A204.1 (cell line): ENCODE measurements around the gene PCYT1A.
"Not testable (repeated sequence)": the region's sequence is repeated elsewhere in the genome, so short reads cannot be mapped to it uniquely, and the experiment has no call there.

ENCODE experiments used
- FAIRE-seq: peaks from 2 replicates; lab custom pipeline; 2012; peaks lifted over from hg19 to GRCh38; lab: Jason Lieb, UNC

Gene PCYT1A

DNA sequence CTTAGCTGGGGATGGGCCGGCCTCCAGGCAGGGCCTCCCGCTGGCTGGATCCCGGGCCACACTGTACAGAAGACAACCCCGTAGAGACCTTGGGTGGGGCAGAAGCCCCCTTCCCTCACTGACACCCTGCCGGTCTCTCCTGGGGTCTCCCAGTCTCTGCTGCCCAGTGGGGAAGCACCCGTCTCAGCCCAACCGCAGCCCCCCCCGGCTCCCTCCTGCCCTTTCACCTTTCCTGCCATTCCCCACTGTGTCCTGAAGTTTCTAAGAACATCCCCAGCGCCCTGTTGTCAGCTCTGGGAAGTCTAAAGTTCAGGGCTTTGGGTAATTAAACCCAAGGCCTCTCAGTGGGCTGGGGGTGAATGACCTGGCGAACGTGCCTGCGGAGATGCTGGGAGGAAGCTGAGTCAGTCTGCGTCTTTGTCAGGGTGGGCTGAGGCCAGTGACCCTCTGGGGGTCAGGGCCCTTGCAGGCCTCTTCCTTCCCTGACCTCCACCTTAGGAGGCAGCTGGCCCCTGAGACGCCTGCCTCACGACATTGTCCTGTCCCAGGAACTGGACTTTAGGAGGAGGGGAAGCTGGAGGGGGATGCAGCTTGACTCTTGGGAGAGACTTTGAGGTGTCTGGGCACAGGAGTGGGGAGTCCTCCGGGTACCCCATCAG lies 72.6 kb downstream of the PCYT1A start:
- FAIRE-seq, result no peak

DNA sequence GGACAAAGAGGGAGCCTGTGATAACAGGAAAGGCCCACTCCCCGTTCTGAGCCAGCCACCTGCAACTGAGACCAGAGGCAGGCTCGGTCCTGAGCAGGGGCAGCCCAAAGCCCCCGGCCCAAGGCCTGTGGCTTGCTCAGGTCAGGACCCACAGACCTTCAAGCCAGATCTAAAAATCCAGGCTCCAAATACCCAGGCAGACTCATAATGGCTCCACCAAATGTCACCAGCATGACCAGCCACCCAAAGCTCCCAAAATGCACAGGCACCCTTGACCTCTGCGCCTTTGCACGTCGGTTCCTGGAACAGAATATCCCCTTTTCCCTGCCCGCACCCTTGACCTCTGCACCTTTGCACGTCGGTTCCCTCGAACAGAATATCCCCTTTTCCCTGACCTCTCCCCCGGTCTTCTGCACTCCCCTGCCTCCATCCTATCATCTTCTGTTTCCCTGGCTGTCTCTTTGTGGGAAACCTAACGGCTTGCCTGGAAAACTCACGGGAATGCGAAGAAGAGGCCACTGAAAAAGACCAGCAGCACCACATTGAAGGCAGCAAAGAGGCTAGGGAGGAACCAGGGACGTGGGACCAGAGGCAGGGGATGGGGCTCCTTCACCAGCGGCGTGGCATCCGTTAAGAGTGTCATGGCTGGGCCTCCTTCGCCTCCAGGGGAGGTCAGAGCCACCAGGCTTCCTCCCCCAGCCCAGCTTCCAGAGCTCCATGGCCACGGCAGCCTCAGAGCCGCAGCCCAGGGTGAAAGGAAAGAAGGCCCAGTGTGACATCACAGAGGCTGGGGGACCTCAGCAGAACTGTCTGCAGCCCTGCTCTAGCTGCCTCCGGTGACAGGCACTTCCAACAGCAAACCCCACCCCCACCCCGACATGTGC lies 76.6 kb downstream of the PCYT1A start, which contains the start of gene ZDHHC19:
Gene ZDHHC19 (minus strand): TSS at position 728 of the 884 bp plus-strand sequence. CDS start 85 bp downstream, at position 643.
- FAIRE-seq, result no peak

DNA sequence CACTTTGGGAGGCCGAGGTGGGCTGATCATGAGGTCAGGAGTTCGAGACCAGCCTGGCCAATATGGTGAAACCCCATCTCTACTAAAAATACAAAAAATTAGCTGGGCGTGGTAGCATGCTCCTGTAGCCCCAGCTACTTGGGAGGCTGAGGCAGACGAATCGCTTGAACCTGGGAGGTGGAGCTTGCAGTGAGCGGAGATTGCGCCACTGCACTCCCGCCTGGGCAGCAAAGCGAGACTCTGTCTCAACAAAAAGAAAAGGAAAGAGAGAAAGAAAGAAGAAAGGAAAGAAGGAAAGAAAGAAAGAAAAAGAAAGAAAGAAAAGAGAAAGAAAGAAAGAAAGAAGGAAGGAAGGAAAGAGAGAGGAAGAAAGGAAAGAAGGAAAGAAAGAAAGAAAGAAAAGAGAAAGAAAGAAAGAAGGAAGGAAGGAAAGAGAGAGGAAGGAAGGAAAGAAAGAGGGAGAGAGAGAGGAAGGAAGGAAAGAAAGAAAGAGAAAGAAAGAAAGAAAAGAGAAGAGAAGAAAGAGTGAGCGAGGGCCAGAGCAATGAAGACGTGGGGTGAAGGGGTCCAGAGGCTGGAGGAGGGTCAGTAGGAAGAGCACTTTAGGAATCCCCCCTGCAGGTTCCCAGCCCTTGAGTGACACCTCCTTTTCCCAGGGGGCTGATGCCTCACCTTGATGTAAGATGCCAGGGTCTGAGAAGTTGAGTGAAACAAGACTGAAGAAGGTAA lies 77.4 kb downstream of the PCYT1A start:
- FAIRE-seq, result not testable (repeated sequence)

DNA sequence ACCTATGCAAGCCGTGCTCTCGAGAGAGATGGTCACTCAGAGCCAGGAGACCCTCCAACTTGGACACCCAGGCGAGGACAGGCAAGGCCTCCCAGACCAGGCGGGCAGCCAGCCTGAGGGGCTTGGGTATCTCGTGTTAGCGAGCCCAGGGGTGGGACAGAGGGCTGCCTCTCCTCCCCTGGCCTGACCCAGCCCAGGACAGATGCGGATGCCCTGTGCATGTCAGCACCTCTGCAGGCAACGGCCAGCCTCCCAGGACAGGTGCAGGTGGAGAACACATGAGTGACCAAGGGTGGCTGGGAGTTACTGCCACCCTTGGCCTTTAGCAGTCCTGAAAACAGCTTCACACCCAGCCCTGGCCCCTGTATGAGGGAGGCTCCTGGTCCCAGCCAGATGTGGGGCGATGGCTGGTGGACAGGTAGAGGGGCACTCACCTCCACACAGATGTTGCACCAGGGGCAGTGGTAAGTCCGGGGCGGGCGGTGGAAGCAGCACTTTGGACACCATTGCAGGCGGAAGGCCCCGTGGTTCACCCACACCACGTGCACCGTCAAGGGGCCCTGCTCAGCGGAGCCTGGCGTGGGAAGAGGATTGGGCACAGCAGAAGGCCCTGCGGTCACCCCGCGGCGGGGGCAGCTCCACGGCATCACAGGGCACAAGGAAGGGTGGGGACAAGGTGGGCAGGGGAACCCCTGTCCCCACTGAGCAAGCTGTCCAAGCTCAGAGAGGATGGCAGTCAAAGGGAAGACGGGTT lies 78.4 kb downstream of the PCYT1A start:
- no peak for FAIRE-seq

DNA sequence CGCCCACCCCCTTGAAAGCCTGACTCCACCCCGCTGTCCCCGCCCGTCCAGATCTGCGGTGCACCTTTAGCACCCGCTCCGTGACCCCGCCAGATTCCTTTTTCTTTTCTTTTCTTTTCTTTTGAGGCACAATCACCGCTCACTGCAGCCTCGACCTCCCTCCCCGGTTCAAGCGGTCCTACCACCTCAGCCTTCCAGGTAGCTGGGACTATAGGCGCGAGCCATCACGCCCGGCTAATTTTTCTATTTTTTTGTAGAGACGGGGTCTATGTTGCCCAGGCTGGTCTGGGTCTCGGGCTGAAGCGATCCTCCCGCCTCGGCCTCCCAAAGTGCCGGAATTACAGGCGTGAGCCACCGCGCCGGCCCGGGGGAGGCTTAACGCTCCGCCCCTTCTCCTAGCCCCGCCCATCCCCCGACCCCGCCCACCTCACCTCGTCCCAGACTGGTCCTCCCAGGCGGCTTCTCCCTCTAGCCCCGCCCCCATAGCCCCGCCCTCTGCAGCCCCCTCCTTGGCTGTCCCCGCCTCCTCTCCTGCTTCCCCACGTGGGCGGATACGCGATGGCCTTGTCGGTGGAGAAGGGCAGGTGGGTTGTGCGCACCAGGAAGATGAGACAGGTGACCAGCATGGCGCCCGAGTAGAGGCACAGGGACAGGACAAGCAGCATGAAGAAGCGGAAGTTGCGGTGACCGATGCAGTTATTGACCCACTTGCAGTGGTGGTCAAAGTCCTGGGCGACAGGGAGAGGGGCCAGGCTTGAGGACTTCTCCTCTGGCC lies 79.5 kb downstream of the PCYT1A start:
- FAIRE-seq, result no peak

DNA sequence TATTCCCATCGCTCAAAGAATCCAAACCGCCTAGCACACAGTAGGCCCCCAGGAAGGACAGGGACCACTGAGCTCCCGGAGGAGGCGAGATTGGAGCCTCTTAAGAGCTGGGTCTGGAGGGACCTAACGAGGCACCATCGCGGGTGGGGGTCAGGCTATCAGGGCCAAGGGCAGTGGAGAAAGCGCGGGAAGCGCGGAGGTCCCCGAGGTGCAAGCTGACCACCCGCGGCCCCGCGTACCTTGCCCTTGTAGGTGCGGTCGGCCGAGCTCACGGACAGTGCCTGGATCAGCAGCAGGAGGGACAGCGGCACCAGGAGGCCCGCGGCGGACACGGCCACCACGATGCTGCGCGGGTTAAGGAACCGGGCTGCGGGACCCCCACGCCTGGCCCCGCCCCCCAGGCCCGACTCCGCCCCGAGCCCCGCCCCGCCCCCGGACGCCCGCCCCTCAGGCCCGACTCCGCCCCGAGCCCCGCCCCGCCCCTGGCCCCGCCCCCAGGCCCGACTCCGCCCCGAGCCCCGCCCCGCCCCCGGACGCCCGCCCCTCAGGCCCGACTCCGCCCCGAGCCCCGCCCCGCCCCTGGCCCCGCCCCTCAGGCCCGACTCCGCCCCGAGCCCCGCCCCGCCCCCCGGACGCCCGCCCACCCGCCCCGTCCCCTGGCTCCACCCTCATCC lies 80.2 kb downstream of the PCYT1A start:
- no peak for FAIRE-seq

DNA sequence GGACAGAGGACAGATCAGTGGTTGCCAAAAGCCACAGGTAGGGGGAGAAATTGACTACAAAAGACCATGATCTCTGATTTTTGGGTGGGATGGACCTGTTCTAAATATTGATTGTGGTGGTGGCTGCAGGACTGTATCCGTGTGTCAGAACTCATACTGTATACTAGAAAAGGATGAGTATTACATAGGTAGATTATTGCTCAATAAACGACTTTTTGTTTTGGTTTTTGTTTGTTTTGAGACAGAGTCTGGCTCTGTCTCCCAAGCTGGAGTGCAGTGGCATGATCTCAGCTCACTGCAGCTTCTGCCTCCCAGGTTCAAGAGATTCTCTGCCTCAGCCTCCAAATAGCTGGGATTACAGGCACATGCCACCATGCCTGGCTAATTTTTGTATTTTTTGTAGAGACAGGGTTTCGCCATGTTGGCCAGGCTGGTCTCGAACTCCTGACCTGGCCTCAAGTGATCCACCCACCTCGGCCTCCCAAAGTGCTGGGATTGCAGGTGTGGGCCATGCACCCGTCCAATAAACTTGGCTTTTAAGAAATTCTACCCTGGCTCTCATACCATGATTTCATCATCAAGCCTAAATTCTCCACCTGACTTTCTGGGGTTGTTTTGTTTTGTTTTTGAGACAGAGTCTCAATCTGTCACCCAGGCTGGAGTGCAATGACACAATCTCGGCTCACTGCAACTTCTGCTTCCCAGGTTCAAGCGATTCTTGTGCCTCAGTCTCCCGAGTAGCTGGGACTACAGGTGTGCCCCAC lies 81.9 kb downstream of the PCYT1A start:
- FAIRE-seq, result not testable (repeated sequence)

DNA sequence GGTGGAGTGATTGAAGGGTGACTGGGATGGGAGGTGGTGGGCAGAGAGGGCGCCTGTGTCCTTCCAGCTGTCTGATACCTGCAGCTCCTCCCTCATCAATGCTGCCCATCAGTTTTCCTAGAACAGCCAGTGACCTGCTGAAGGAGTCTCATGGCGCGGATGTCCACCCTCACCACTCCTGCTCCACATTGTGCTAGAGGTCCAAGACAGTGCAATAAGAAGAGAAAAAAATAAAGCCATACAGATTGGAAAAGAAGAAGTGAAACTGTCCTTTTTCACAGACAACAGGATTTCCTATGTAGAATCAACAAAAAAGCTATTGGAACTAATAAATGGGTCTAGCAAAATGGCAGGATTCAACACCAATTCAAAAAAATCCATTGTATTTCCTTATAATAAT lies 83.7 kb downstream of the PCYT1A start:
- FAIRE-seq, result no peak

DNA sequence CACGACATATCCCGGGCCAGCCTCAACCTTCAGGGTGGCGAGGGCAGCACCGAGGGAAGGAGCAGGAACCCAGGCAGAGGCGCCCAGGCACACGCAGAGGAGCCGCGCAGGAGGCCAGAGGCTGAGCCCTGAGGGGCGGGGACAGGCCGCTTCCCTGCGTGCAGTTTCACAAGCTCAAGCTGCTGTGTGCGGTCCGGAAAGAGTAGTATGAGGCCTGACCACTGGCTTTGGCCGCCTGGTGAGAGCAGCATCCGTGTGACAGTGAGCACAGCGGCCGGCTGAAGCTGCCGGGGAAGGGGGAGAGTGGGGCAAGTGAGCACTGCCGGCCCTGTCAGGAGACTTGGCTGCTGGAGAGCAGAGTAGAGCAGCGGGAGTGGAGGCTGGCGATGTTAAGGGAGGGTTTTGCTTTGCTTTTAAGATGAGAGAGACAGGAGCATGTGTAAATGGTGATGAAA lies 85.0 kb downstream of the PCYT1A start:
- no peak for FAIRE-seq

DNA sequence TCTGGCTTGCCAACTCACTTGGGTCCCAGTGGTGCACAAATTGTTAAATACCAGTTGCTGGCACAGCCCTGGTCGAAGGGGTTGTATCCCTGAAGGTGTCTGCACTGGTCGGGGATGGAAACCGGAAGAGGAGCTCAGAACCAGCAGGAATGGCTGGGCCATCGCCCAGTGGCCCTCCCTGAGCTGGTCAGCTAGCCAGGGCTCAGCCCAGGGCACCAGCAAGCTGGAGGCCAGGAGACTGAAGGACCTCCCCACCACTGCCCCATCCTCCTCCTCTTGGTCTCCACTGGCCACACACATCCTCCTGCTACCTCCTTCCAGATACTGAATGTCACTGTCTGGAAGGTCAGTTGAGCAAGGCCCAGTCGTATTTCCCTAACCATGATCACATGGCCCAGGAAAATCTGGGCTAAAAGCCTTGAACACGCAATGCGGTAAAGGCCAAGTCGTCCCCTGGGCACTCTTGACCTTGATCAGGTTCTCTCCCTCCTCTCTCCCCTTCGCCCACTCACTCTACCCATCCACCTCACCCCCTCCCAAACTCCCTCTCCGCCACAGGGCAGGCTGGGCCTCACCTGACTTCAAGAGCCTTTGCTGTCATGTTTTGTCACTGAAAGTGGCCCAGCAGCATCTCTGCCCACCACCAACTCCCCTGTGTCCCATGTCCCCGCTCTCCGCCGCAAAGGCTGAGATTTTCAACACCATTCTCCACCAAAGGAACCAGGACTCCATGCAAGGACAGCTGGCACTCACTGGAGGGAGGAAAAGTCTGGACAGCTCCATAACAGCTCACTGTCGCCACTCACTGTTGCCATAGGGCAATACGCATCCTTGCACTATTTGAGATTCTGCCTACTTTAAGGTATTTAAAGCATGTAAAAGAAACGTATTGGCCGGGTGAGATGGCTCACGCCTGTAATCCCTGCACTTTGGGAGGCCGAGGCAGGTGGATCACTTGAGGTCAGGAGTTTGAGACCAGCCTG lies 88.5 kb downstream of the PCYT1A start:
- no peak for FAIRE-seq

DNA sequence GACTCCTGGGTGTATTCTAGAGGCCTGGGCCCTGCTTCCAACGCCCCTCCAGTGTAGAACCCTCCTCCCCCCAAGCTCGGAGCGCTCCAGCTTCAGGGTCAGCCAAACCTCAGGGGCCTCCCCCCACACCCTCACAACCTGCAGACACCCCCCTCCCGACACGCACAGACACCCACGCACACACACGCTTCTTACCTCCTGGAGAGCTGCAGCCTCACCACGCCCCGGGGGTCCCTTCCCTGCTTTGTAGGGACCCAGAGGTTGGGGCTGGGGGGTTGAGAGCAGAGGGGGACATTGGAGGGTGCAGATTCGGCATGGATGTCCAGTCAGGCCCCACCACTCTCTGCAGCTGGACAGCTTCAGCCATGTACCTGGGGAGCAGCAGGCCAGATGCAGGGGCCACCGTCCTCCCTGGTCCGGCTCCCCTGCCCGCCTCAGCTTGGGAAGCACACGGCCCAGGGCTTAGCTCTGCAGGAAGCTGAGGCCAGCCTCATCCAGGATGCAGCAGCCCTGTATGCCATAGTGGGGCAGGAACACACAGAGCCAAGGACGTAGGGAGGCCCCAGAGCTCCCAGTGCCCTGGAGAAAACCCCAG lies 89.3 kb downstream of the PCYT1A start:
- no peak for FAIRE-seq

DNA sequence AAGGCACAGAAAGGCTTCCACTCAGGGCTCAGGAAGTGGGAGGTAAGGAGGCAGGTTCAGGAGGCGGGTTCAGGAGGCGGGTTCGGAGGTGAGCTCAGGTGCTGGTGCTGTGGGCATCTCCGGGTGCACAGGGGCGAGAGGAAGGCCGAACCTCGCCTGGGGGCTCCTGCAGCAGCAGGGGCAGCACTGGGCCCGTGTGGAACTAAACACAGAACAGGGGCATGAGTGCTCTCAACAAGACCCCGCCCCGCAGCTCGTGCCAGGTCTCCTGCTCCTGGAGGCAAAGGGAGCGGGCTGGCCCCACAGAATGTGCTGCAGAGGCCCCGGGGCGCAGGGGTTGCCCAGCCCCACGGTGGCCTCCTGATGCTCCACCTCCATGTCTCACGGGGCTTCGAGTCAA lies 90.0 kb downstream of the PCYT1A start:
- FAIRE-seq, result no peak

DNA sequence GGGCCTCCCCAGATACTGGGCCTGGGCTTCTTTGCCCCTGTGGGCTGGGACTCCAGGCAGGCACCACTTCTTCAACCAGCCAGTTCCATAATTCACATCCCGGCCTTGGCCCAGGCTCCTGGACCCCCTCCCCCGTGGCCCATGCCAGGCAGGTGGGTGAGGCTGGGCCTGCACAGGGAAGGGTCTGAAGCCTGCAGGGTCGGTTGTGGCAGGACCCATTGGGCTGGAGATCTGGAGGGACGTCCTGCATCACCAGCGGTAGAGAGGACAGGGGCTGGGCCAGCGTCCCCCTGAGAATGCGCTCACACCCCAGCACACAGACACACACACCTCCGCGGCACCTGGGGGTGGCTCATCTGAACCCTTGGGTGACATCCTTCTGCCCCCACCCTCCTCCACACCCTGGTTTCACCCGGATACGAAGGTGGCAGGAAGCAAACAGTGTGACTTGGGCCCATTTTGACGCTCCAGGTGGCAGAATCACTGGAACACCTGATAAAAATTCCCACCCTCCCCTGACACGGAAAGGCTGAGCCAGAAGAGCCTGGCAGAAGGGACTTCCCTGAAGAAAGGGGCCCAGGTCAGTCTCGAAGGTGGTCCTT lies 91.8 kb downstream of the PCYT1A start:
- no peak for FAIRE-seq

DNA sequence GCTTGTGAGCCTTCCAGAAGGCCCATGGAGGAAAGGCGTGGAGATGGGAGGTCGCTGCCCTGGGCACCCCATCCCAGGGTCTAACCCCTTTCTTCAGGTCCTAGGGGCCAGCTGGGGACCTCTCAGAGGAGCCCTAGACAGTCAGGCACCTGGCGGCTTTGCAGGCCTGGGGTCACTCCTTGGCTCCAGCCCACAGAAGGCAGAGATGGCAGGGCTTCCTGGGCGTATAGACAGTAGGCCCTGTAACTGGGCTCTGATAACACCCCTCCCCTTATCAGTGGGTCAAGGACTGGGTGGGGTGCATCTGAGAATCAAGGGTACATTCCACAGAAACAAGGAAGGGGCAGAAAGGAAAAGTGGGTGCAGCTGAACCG lies 93.0 kb downstream of the PCYT1A start:
- FAIRE-seq, result no peak

DNA sequence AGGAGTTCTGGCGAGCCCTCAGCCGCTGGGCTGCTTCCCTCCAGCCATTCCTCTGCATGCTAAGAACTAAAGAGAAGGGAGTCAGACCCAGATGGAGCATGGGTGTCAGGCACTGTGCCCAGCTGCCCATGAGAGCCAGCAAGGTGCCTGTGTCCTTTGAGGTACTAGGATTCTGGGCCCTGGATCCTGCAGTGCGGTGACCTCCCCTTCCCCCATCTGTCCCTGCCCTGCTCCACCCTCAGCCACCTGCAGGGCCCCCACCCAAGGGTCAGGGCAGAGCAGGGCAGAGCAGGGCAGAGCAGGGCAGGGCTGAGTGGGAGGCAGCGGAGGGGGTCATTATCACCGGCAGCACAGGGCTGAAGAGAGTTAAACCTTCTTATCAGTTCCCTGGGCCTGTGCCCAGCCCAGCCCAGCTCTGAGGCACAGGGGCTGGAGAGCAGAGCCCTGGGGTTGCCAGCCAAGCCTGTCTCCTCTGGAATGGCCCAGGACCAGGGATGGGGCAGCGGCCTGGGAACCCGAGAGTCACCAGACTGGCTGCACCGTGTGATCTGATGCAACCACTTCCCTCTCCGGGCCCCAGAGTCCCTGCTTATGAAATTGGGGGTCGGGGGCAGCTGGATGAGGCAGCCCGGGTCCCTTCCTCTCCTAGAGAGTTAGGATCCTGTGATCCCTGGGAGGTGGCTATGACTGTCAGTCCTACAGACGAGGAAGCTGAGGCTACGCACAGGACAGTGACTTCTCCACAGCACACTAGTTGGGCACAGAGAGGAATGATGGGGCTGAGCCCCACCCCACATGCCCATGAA lies 93.6 kb downstream of the PCYT1A start:
- no peak for FAIRE-seq

DNA sequence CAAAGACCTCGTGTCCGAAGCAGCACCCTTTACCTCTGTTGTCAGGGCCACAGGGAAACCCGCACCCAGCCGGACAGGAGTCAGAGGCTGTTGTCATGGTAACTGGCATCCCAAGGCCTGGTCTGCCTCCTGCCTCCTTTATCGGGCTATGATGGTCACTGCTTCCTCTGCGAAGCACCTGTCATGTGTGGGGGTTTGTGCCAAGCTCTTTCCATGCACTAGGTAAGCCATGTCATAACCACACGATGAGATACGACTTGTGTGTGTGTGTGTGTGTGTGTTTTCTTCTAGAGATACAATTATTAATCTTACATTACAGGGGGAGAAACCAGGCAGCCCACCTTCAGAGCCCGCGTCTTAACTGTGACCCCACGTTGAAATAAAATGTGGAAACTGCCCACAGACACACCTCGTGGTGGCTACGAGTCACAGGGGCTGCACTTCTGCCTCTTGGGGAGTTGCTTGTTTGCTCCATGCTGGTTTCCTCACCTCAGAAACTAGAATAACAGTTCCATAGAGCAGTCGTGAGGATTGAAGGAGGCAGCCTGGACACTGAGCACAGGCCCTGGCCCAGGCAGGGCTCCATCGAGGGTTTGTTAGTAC lies 94.3 kb downstream of the PCYT1A start:
- no peak for FAIRE-seq
